Stomach (tissue), 4 donors: ENCODE results near the gene KDM4B.

Experiments
- EP300 ChIP-seq: sonication (generic); formaldehyde crosslinking; IDR thresholded peaks from one replicate; pipeline ENCODE4 v1.6.1; 2017; ENCODE audit warnings: antibody characterized with exemption
- POLR2A ChIP-seq, 4 donors: fragments of 450-650 bp; IDR thresholded peaks; one replicate each; pipeline ENCODE4 v1.6.1; 2016; ENCODE audit warnings: antibody characterized with exemption in 4 of 4, control low read depth in 2 of 4, mild to moderate bottlenecking in 1 of 4, moderate library complexity in 1 of 4
- POLR2AphosphoS5 ChIP-seq, 3 donors: sonication (generic); formaldehyde crosslinking; IDR thresholded peaks; one replicate each; pipeline ENCODE4 v1.6.1; 2016; ENCODE audit warnings: antibody characterized with exemption in 3 of 3
- TF ChIP-seq, protein P1 (sequence below), 7 experiments: fragments of 450-650 bp in 4 of 7; fragments of 200-600 bp in 3 of 7; sonication (generic) in 3 of 7; IDR thresholded peaks; one replicate each; pipeline ENCODE4 v1.5.1; 2016 to 2019; ENCODE audit warnings: antibody characterized with exemption in 7 of 7, control low read depth in 2 of 7, mild to moderate bottlenecking in 1 of 7

DNA sequence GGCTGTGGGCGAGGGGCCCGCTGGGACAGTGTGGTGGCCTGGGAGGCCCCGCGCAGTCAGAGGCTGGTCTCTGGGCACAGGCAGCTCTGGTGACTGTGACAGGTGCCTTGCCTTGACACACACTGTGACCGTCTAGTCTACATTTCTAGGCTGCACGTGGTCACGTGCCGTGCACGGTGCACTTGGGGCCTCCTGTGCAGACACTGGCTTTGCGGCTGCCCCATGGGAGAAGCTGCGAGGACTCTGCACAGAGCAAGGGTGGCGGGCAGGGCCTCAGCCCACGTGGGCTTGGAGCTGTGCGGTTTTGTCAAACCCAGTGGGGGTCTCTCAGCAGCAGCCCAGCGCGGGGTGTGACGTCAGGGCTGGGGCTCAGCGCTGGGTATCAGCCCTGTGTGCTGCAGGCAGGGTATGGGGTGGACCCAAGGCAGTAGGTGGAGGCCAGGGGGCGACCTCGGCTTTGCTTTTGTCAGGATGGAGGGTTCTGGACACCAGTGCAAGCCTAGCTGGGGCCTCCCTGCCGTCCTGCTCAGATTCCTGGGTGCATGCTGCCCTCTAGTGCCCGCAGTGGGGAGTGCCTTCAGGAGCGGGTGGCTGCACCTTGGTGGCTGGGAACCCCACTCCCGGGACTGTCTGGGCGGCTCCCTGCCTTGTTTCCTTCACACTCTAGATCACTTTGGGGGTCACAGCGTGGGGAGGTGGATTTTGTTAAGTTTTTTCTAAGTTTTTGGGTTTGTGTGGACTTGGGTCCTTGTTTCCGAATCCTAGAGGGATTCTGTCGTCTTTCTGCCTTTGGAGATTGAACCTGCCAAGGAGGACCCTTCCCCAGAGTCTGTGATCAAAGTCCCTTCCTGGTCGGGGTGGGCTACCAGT is 62.6 kb downstream of the KDM4B start:
- TF ChIP-seq, protein P1, sequence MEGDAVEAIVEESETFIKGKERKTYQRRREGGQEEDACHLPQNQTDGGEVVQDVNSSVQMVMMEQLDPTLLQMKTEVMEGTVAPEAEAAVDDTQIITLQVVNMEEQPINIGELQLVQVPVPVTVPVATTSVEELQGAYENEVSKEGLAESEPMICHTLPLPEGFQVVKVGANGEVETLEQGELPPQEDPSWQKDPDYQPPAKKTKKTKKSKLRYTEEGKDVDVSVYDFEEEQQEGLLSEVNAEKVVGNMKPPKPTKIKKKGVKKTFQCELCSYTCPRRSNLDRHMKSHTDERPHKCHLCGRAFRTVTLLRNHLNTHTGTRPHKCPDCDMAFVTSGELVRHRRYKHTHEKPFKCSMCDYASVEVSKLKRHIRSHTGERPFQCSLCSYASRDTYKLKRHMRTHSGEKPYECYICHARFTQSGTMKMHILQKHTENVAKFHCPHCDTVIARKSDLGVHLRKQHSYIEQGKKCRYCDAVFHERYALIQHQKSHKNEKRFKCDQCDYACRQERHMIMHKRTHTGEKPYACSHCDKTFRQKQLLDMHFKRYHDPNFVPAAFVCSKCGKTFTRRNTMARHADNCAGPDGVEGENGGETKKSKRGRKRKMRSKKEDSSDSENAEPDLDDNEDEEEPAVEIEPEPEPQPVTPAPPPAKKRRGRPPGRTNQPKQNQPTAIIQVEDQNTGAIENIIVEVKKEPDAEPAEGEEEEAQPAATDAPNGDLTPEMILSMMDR (IDR thresholded peaks at IDR 0.05) = peak in 5 of 7 experiments; percentile 88 to 95 (median 89)
- TF ChIP-seq EP300 (no peak), POLR2AphosphoS5 (IDR thresholded peaks at IDR 0.05) (peak in 1 of 3 donors; percentile 40), POLR2A (IDR thresholded peaks at IDR 0.05) (no peak)
